Calu3 (cell line): ENCODE measurements around the gene NAA15. TPM values are rescaled to one million over a fixed set of nuclear protein-coding genes. Genes with fewer than 3 reads are reported as not detected.

Experiments
- BruUV-seq: library from RNA; stranded (reverse); fragments of 400-500 nt; replicated peaks from 2 replicates; lab custom pipeline; 2021; lab: Mats Ljungman, UMichigan
- CTCF ChIA-PET: fragments of 300-600 bp; sonication (Branson Sonifier 250); formaldehyde crosslinking; loops from one replicate; lab custom pipeline; 2022; ENCODE audit warnings: antibody characterized with exemption; lab: Charles Lee
- DNase-seq: peaks from one replicate; pipeline ENCODE4 v3.0.0; 2022
- H3K27ac Mint-ChIP-seq: one replicate; pipeline ENCODE4 v1.8.0; 2022; ENCODE audit warnings: mixed read lengths; ENCODE audit not compliant: unreplicated experiment
- H3K27me3 Mint-ChIP-seq: one replicate; pipeline ENCODE4 v1.8.0; 2022; ENCODE audit warnings: mixed read lengths; ENCODE audit not compliant: unreplicated experiment
- H3K36me3 Mint-ChIP-seq: one replicate; pipeline ENCODE4 v1.8.0; 2022; ENCODE audit warnings: mild to moderate bottlenecking, moderate library complexity, mixed read lengths; ENCODE audit not compliant: insufficient read depth, unreplicated experiment
- H3K4me1 Mint-ChIP-seq: one replicate; pipeline ENCODE4 v1.8.0; 2022; ENCODE audit warnings: mild to moderate bottlenecking, low read depth, mixed read lengths; ENCODE audit not compliant: unreplicated experiment
- H3K4me3 Mint-ChIP-seq: one replicate; pipeline ENCODE4 v1.8.0; 2022; ENCODE audit warnings: mild to moderate bottlenecking, low read depth, moderate library complexity, mixed read lengths; ENCODE audit not compliant: unreplicated experiment
- H3K9me3 Mint-ChIP-seq: one replicate; pipeline ENCODE4 v1.8.0; 2022; ENCODE audit warnings: low read depth, mixed read lengths; ENCODE audit not compliant: unreplicated experiment
- intact Hi-C: fragments of 100-400 bp; cut with micrococcal nuclease; formaldehyde crosslinking; loops from one replicate; pipeline ENCODE4 v1.10.0; 2022; ENCODE audit not compliant: unreplicated experiment
- total RNA-seq: library from RNA; stranded (reverse); gene quantifications from 2 replicates; pipeline ENCODE4 v1.2.3, GENCODE V29; 2022
- TF ChIP-seq, protein P1 (sequence below): fragments of 200-600 bp; IDR thresholded peaks from one replicate; pipeline ENCODE4 v1.8.0; 2022; ENCODE audit warnings: antibody characterized with exemption; ENCODE audit not compliant: unreplicated experiment

NAA15 gene
- total RNA-seq, 1 experiment from 2014 or later = 45.2 TPM

DNA sequence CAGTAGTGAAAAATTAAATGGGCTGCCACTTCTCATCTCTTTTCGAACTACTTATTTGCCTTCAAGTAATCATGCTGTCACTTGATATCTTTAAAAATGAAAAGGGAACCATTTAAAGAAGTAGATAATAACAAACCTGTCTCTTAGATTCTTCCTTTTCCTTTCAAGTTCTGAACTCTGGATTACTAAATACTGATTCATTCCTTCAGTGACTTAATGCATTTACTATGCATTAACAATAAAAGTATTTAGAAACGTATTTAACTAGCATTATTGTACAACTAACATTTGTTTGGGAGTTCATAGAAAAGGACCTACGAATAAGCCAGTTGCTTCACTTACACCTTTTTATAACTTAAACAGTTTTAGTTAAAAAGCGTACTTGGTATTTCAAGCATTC, 91.5 kb downstream of the NAA15 start:
- intact Hi-C loops = no loop called here
- no peak for DNase-seq
- no peak overlapping the region for H3K27ac Mint-ChIP-seq
- H3K36me3 Mint-ChIP-seq = peaks cover 14% of the 10 kb centered on the region
- no peaks in the 10 kb centered on the region for H3K9me3 Mint-ChIP-seq
- no peaks in the 10 kb centered on the region for H3K4me1 Mint-ChIP-seq
- CTCF ChIA-PET = no interaction called here
- no peak overlapping the region for H3K4me3 Mint-ChIP-seq
- BruUV-seq = no TSS peak
- no peaks in the 10 kb centered on the region for H3K27me3 Mint-ChIP-seq
- TF ChIP-seq, protein P1, sequence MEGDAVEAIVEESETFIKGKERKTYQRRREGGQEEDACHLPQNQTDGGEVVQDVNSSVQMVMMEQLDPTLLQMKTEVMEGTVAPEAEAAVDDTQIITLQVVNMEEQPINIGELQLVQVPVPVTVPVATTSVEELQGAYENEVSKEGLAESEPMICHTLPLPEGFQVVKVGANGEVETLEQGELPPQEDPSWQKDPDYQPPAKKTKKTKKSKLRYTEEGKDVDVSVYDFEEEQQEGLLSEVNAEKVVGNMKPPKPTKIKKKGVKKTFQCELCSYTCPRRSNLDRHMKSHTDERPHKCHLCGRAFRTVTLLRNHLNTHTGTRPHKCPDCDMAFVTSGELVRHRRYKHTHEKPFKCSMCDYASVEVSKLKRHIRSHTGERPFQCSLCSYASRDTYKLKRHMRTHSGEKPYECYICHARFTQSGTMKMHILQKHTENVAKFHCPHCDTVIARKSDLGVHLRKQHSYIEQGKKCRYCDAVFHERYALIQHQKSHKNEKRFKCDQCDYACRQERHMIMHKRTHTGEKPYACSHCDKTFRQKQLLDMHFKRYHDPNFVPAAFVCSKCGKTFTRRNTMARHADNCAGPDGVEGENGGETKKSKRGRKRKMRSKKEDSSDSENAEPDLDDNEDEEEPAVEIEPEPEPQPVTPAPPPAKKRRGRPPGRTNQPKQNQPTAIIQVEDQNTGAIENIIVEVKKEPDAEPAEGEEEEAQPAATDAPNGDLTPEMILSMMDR = no peak

DNA sequence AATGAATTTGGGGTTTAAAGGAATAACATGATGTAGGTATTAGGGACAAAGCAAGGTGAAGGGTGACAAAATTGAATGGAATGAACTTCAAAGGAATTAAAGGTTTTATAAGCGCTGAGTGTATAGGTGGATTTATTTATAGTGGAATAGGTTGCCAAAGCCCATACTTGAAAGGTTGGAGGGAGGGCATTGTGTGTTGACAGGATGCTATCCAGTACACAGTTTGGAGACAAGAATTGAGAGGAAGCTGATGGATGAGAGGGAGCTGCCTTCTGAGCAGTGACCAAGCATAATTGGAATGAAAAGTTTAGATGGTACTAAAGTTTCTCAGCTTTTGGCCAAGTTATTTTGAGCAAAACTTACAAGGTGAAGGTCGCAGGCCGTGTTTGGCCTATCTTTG, 100.1 kb downstream of the NAA15 start:
- TF ChIP-seq, protein P1 = no peak
- Mint-ChIP-seq H3K27ac (no peak overlapping the region), H3K27me3 (no peaks in the 10 kb centered on the region), H3K36me3 (peaks cover 19% of the 10 kb centered on the region), H3K4me1 (no peaks in the 10 kb centered on the region), H3K9me3 (no peaks in the 10 kb centered on the region), H3K4me3 (no peak overlapping the region)
- DNase-seq = no peak
- intact Hi-C loops = no loop called here
- no TSS peak for BruUV-seq
- CTCF ChIA-PET = interaction anchor here (0.6 kb wide), 1 partner anchor 319 kb away, joined by 7 read pairs; no protein-coding TSS in a partner anchor

DNA sequence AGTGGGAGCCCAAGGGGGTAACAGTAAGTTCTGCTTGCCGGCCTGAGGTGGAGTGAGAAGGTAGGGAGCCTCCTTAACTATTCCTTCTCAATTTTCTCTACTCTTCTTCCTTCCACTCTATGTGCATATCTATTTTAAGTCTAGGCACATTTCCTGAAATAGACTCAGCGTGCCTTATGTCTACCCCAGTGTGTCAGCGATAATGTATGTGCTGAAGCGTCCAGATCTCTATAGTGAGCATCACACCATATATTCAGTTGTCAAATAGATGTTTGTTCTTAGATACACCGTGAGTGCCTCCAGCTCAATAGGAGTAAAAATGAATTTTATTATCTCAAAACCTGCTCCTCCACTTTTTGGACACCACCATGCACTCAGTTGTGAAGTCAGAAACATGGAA, 101.1 kb downstream of the NAA15 start:
- no peaks in the 10 kb centered on the region for H3K27me3 Mint-ChIP-seq
- H3K4me3 Mint-ChIP-seq = no peak overlapping the region
- no peaks in the 10 kb centered on the region for H3K9me3 Mint-ChIP-seq
- TF ChIP-seq, protein P1 = no peak
- BruUV-seq = no TSS peak
- no peak for DNase-seq
- CTCF ChIA-PET = no interaction called here
- no peaks in the 10 kb centered on the region for H3K4me1 Mint-ChIP-seq
- H3K27ac Mint-ChIP-seq = no peak overlapping the region
- peaks cover 17% of the 10 kb centered on the region for H3K36me3 Mint-ChIP-seq
- intact Hi-C loops = no loop called here

- Mint-ChIP-seq H3K4me3 (no peak overlapping the region), H3K27me3 (no peaks in the 10 kb centered on the region), H3K4me1 (no peaks in the 10 kb centered on the region), H3K36me3 (peaks cover 13% of the 10 kb centered on the region), H3K9me3 (no peaks in the 10 kb centered on the region), H3K27ac (no peak overlapping the region)
- no TSS peak for BruUV-seq
- DNase-seq = no peak
- TF ChIP-seq, protein P1 = no peak
- intact Hi-C loops = no loop called here
- CTCF ChIA-PET = no interaction called here
Measured at GRCh38 chr4:139403462-139403861, 102.2 kb downstream of the NAA15 start.
